ENCODE results near the gene RNF111. TPM values are rescaled to one million over a fixed set of nuclear protein-coding genes. Genes with fewer than 3 reads are reported as not detected.
"Not testable (repeated sequence)": the region's sequence is repeated elsewhere in the genome, so short reads cannot be mapped to it uniquely, and the experiment has no call there.

Gene RNF111
- total and polyA plus RNA-seq, 2 of the 13 experiments (the other 11 are each of a cell fraction or from before 2014, with no cell fraction given): 12.1 to 23.1 TPM

DNA sequence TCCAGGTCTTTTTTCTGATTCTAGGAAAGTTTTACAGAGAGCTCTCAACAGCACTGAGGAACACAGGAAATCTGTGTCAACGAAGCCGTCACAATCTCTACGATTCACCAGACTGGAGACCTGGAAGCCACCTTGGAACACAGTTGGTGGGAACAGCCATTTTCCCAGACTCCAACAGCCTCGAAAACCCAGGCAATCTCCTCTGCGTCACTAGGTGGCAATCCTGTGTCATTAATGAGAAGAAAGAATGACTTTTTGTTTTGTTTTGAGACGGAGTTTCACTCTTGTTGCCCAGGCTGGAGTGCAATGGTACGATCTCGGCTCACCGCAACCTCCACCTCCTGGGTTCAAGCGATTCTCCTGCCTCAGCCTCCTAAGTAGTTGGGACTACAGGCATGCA, 157.1 kb downstream of the RNF111 start:
- H3K27ac ChIP-seq (ENCODE audit: extremely low read length, insufficient read depth, low read length); POLR2A ChIA-PET; in situ Hi-C loops (cut with HindIII; ENCODE audit: extremely low pct_ligation_motif_present, low pct_unique_long_range_greater_than_20kb); H4K20me1 ChIP-seq (ENCODE audit: insufficient read depth, low read length); ATAC-seq; H2AFZ ChIP-seq (ENCODE audit: low read length); FAIRE-seq; H3K4me3 ChIP-seq (replicated peaks in 1 of 3; ENCODE audit: insufficient read depth in 1 of 3, low read depth in 2 of 3, low read length in 3 of 3); H3K9me3 ChIP-seq (ENCODE audit: low read length); CTCF ChIA-PET (ENCODE audit: low intra/inter-chr PET ratio, low total read pairs); H3K4me2 ChIP-seq (ENCODE audit: low read depth, low read length); H3K9ac ChIP-seq (ENCODE audit: insufficient read depth, low read depth, low read length); H3K79me2 ChIP-seq (ENCODE audit: insufficient read depth, low read length); BruUV-seq (replicated peaks); intact Hi-C loops (cut with micrococcal nuclease; ENCODE audit: unreplicated experiment); H3K4me1 ChIP-seq (ENCODE audit: insufficient read depth, low read length); H3K27me3 ChIP-seq (ENCODE audit: control insufficient read depth in 1 of 2, insufficient read depth in 2 of 2, low read length in 2 of 2): not testable (repeated sequence)
- WGBS (ENCODE audit: low lambda C conversion rate): 93% methylated on average over 10 of the region's 10 CpGs
- TF ChIP-seq CTCF (CRISPR knock-in tag; IDR thresholded peaks at IDR 0.05) (peak; percentile 54), STAG1 (CRISPR knock-in tag; IDR thresholded peaks at IDR 0.05) (peak; percentile 64)
- peaks cover 13 to 28% of the 10 kb centered on the region in 2 experiments; a peak in 4 of 5 replicates for H3K36me3 ChIP-seq (replicated peaks in 1 of 2; ENCODE audit: control insufficient read depth in 1 of 2, insufficient read depth in 2 of 2, low read length in 2 of 2)
- DNase-seq (ENCODE audit: low spot score): peak; percentile 16

Other genes with a start within 250 kb of the RNF111 start
- 86.8 and 125 TPM in 2 replicates for gene ADAM10, start 238.0 kb upstream of the RNF111 start, total RNA-seq (2016; rRNA removed; fragmentation: Illumina TruSeq; extraction: Trizol)
- 92.7 and 100 TPM in 2 replicates for gene ADAM10, start 238.0 kb upstream of the RNF111 start, polyA plus RNA-seq (2011; rRNA removed)
- gene MINDY2, start 216.4 kb upstream of the RNF111 start, total RNA-seq (2016; rRNA removed; fragmentation: Illumina TruSeq; extraction: Trizol): 12.6 and 15.6 TPM in 2 replicates
- gene MINDY2, start 216.4 kb upstream of the RNF111 start, polyA plus RNA-seq (2011; rRNA removed): 5.3 and 7.2 TPM in 2 replicates
- 58.0 and 64.2 TPM in 2 replicates for gene SLTM, start 54.0 kb upstream of the RNF111 start, total RNA-seq (2016; rRNA removed; fragmentation: Illumina TruSeq; extraction: Trizol)
- 20.3 and 22.0 TPM in 2 replicates for gene SLTM, start 54.0 kb upstream of the RNF111 start, polyA plus RNA-seq (2011; rRNA removed)
- 80.9 and 108 TPM in 2 replicates for gene CCNB2, start 117.5 kb downstream of the RNF111 start, total RNA-seq (2016; rRNA removed; fragmentation: Illumina TruSeq; extraction: Trizol)
- gene CCNB2, start 117.5 kb downstream of the RNF111 start, polyA plus RNA-seq (2011; rRNA removed): 23.1 and 43.5 TPM in 2 replicates
- gene LDHAL6B, start 219.2 kb downstream of the RNF111 start, total RNA-seq (2016; rRNA removed; fragmentation: Illumina TruSeq; extraction: Trizol): not detected in 2 replicates
- gene LDHAL6B, start 219.2 kb downstream of the RNF111 start, polyA plus RNA-seq (2011; rRNA removed): not detected in 2 replicates